AG09309 (cell line): ENCODE measurements around the gene CLEC10A.

Source experiments
- DNase-seq: peaks from one replicate; pipeline ENCODE4 v3.0.0-alpha.2; 2010; ENCODE audit warnings: low read depth
- H3K4me3 ChIP-seq: 2 replicates; pipeline ENCODE4 v1.5.1; 2011; ENCODE audit warnings: mild to moderate bottlenecking, low read depth, low read length, moderate library complexity; ENCODE audit not compliant: control insufficient read depth
- TF ChIP-seq, protein P1 (sequence below): IDR thresholded peaks from 2 replicates; pipeline ENCODE4 v1.5.1; 2011; ENCODE audit warnings: mild to moderate bottlenecking, low read depth, low read length, inconsistent platforms; ENCODE audit not compliant: insufficient read depth, control insufficient read depth; ENCODE audit errors: missing control alignments

Gene CLEC10A

DNA sequence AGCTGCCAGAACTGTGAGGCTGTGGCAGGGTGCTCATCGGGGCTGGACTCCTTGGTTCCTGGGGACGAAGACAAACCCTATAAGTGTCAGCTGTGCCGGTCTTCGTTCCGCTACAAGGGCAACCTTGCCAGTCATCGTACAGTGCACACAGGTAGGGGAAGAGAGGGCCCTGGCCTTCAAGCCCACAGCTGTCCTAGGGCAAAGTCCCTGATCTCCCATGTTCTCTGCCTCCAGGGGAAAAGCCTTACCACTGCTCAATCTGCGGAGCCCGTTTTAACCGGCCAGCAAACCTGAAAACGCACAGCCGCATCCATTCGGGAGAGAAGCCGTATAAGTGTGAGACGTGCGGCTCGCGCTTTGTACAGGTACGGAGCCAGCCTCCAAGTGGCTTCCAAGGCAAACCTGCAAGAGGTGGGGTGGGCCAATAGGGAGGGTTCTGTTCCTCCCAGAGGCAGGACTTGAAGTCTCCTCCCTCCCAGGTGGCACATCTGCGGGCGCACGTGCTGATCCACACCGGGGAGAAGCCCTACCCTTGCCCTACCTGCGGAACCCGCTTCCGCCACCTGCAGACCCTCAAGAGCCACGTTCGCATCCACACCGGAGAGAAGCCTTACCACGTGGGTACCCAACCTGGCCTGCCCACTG lies 53.5 kb downstream of the CLEC10A start:
- no peak for DNase-seq
- no peak overlapping the region for H3K4me3 ChIP-seq
- TF ChIP-seq, protein P1, sequence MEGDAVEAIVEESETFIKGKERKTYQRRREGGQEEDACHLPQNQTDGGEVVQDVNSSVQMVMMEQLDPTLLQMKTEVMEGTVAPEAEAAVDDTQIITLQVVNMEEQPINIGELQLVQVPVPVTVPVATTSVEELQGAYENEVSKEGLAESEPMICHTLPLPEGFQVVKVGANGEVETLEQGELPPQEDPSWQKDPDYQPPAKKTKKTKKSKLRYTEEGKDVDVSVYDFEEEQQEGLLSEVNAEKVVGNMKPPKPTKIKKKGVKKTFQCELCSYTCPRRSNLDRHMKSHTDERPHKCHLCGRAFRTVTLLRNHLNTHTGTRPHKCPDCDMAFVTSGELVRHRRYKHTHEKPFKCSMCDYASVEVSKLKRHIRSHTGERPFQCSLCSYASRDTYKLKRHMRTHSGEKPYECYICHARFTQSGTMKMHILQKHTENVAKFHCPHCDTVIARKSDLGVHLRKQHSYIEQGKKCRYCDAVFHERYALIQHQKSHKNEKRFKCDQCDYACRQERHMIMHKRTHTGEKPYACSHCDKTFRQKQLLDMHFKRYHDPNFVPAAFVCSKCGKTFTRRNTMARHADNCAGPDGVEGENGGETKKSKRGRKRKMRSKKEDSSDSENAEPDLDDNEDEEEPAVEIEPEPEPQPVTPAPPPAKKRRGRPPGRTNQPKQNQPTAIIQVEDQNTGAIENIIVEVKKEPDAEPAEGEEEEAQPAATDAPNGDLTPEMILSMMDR = no peak

DNA sequence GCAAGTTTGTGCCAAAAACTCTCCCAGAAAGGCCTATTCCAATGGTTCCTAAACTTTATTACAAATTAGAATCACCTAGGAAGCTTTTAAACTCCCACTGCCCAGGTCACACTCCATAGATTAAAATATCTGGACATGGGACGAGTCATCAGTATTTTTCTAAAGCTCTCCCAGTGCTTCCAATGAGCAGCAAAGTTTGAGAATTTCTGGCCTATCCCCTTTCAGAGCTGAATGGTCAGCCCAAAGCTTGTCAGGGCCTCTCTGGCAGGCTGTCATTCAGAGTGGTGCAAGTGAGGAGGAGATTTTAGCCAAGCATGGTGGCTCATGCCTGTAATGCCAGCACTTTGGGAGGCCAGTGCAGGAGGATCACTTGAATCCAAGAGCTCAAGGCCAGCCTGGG lies 54.8 kb downstream of the CLEC10A start:
- DNase-seq = no peak
- H3K4me3 ChIP-seq = no peak overlapping the region
- TF ChIP-seq, protein P1 = no peak
